ENCODE data around the gene KATNAL1.
A peak's percentile ranks its signal among the peaks of the same experiment; 100 is the strongest.

KATNAL1 gene

DNA sequence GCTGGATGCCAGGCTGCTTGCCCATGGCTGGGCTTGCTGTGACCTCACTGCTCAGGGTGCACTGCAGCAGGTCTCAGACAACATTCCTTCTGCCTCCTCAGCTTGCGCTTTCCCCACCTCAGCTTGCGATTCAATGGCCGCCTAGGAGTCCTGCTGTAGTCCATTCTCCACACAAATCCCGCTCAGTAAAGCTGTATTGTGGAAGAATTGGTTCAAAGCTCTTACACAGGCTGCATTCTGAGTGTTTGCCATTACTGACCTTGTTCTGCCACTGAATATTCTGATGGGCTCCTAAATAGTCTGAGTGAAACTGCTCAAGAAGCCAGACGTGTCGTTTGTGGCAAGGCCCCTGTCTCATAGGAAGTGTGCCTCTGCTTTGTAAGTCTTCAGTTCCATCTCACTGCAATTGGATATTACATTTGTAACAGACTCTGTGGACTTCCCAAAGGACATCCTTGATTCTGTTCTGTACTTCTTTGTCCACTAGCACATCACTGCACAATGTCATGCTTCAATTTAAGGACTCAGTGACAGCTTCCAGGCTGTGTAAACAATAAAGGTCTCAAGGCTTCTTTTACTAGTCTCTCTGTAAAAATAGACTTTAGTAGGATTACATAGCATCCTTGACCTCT, 49.8 kb downstream of the KATNAL1 start:
- in situ Hi-C loops (cut with MboI; ENCODE audit: low sequenced_read_pairs, unreplicated experiment), result no loop called here
- TF ChIP-seq, protein P1, sequence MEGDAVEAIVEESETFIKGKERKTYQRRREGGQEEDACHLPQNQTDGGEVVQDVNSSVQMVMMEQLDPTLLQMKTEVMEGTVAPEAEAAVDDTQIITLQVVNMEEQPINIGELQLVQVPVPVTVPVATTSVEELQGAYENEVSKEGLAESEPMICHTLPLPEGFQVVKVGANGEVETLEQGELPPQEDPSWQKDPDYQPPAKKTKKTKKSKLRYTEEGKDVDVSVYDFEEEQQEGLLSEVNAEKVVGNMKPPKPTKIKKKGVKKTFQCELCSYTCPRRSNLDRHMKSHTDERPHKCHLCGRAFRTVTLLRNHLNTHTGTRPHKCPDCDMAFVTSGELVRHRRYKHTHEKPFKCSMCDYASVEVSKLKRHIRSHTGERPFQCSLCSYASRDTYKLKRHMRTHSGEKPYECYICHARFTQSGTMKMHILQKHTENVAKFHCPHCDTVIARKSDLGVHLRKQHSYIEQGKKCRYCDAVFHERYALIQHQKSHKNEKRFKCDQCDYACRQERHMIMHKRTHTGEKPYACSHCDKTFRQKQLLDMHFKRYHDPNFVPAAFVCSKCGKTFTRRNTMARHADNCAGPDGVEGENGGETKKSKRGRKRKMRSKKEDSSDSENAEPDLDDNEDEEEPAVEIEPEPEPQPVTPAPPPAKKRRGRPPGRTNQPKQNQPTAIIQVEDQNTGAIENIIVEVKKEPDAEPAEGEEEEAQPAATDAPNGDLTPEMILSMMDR (IDR thresholded peaks at IDR 0.05; ENCODE audit: borderline replicate concordance, control extremely low read depth, extremely low read depth, insufficient read depth, missing control alignments), result no peak
- DNase-seq (ENCODE audit: low spot score), result peak; percentile 35

DNA sequence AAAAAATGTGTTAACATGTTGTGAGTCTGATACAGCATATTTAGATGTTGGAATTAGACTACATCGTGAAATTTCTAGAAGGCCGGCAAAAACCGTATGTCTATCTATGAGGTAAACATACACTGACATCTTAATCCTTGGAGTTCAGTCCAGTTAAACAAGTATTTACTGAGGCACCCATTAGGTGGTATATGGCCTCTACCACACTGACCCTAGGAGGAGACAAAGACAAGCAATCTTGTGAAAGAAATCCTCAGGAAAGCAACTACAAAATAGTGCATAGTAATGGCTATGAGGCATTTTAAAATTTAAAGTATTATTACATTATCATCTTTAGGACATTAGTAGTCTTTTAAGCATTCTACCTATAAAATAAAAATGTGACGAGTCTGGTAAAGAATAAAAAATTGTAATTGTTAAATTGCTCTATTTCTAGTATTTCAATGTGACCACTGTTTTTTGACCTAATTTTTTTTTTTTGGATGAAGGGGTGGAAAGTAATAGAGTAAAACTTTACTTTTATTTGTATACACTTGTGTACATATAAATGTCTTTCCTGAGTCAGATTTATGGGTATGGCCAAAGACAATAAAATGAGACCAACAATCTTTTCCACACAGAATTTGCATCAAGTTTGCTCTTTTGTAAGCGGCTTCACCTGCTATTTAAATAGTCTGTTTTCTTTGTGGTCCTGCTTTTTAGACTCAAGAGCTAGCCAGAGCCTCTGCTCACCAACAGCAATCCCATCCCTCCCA, 50.5 kb downstream of the KATNAL1 start:
- no peak for DNase-seq (ENCODE audit: low spot score)
- in situ Hi-C loops (cut with MboI; ENCODE audit: low sequenced_read_pairs, unreplicated experiment), result no loop called here
- TF ChIP-seq, protein P1 (IDR thresholded peaks at IDR 0.05; ENCODE audit: borderline replicate concordance, control extremely low read depth, extremely low read depth, insufficient read depth, missing control alignments), result no peak

GRCh38 chr13:30255696-30256095, 51.7 kb downstream of the KATNAL1 start:
- in situ Hi-C loops (cut with MboI; ENCODE audit: low sequenced_read_pairs, unreplicated experiment), result no loop called here
- TF ChIP-seq, protein P1 (IDR thresholded peaks at IDR 0.05; ENCODE audit: borderline replicate concordance, control extremely low read depth, extremely low read depth, insufficient read depth, missing control alignments), result no peak
- no peak for DNase-seq (ENCODE audit: low spot score)

DNA sequence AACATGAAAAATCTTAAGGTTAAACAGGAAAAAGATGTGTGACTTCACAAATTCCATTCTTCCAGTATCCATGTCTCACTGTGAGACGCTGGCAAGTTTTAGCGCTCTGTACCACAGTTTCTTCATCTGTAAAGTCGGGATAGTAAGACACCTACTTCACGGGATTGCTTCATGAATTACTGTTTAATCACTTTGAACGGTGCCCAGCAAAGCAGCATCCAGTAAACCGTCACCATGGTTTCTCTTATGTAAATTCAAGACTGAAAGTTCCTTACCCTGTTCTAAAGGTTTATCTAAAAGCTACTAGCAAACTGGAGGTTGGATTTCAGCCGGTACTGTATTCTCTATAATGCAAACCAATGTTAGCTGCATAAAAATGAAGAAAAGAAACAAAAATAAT, 53.5 kb downstream of the KATNAL1 start:
- no peak for DNase-seq (ENCODE audit: low spot score)
- in situ Hi-C loops (cut with MboI; ENCODE audit: low sequenced_read_pairs, unreplicated experiment), result no loop called here
- TF ChIP-seq, protein P1 (IDR thresholded peaks at IDR 0.05; ENCODE audit: borderline replicate concordance, control extremely low read depth, extremely low read depth, insufficient read depth, missing control alignments), result no peak

GRCh38 chr13:30247406-30247805, 59.9 kb downstream of the KATNAL1 start:
- TF ChIP-seq, protein P1 (IDR thresholded peaks at IDR 0.05; ENCODE audit: borderline replicate concordance, control extremely low read depth, extremely low read depth, insufficient read depth, missing control alignments), result no peak
- in situ Hi-C loops (cut with MboI; ENCODE audit: low sequenced_read_pairs, unreplicated experiment), result no loop called here
- DNase-seq (ENCODE audit: low spot score), result no peak

DNA sequence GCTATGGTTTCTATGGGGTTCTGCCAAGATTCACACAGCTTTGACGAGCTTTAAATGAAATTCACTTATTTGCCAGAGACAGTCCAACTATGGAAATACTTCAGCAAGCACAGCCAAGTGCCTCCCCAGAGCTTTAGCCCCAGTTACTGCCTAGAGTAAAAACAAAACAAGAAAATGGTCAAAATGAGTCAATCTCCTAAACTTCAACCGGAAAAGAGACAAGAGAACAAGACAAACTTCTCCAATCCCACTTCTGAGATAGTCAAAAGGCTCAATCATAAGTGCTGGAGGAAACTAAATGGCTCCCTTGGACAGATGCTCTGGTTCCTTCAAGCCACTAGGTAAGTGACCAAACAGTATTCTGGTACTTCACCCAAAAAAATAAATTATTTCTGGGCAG, 65.8 kb downstream of the KATNAL1 start:
- TF ChIP-seq, protein P1 (IDR thresholded peaks at IDR 0.05; ENCODE audit: borderline replicate concordance, control extremely low read depth, extremely low read depth, insufficient read depth, missing control alignments), result no peak
- DNase-seq (ENCODE audit: low spot score), result no peak
- in situ Hi-C loops (cut with MboI; ENCODE audit: low sequenced_read_pairs, unreplicated experiment), result no loop called here

Measured in GM13976 (cell line).